ENCODE data around the gene FAS. TPM values are rescaled to one million over a fixed set of nuclear protein-coding genes. Genes with fewer than 3 reads are reported as not detected.

FAS gene
- polyA plus RNA-seq, 3 donors: 9.6 to 14.7 (median 10.6) TPM

Other genes with a start within 250 kb of the FAS start
- not detected for gene LIPN, start 230.8 kb upstream of the FAS start, polyA plus RNA-seq (ENCODE audit: insufficient read length in 3 of 3)
- not detected for gene LIPM, start 188.1 kb upstream of the FAS start, polyA plus RNA-seq (ENCODE audit: insufficient read length in 3 of 3)
- under 1 TPM in 2 of 3 donors, not detected in 1; 0.17 to 0.36 TPM for gene ANKRD22, start 139.0 kb upstream of the FAS start, polyA plus RNA-seq (ENCODE audit: insufficient read length in 3 of 3)
- 1 to 10 TPM; 1.5 to 1.8 (median 1.6) TPM for gene STAMBPL1, start 110.6 kb upstream of the FAS start, polyA plus RNA-seq (ENCODE audit: insufficient read length in 3 of 3)
- gene ACTA2, start 38.0 kb upstream of the FAS start, polyA plus RNA-seq (ENCODE audit: insufficient read length in 3 of 3): 100 to 1,000 TPM; 139 to 194 (median 183) TPM
- under 1 TPM; 0.20 to 0.23 (median 0.22) TPM for gene CH25H, start 216.5 kb downstream of the FAS start, polyA plus RNA-seq (ENCODE audit: insufficient read length in 3 of 3)

All from renal cortex interstitium (tissue), 3 donors.